Thyroid gland (tissue), 4 donors: ENCODE data around the gene C10orf90. TPM values are rescaled to one million over a fixed set of nuclear protein-coding genes. Genes with fewer than 3 reads are reported as not detected.

ENCODE experiments used
- DNase-seq, 2 donors: peaks; one replicate each; pipeline ENCODE4 v3.0.0-alpha.2; 2019
- H3K27ac ChIP-seq, 3 donors: fragments of 200-600 bp; sonication (generic); 1 replicate in 2 of 3; 2 replicates in 1 of 3; pipeline ENCODE4 v1.5.1; 2016 to 2019; ENCODE audit warnings: mild to moderate bottlenecking in 1 of 3, moderate library complexity in 1 of 3
- H3K27me3 ChIP-seq: fragments of 200-600 bp; sonication (generic); one replicate; pipeline ENCODE4 v1.5.1; 2019
- H3K36me3 ChIP-seq, 2 donors: fragments of 200-600 bp; sonication (generic); one replicate each; pipeline ENCODE4 v1.5.1; 2016 to 2019
- H3K4me1 ChIP-seq, 2 donors: fragments of 200-600 bp; sonication (generic); one replicate each; pipeline ENCODE4 v1.5.1; 2017 to 2019
- H3K4me3 ChIP-seq, 3 donors: fragments of 200-600 bp; sonication (generic); replicated peaks in 1 of 3; 1 replicate in 2 of 3; 2 replicates in 1 of 3; pipeline ENCODE4 v1.5.1; 2016; ENCODE audit warnings: mild to moderate bottlenecking in 1 of 3
- H3K9me3 ChIP-seq: fragments of 200-600 bp; sonication (generic); one replicate; pipeline ENCODE4 v1.5.1; 2017
- CTCF ChIP-seq, 6 experiments: fragments of 200-600 bp in 3 of 6; fragments of 450-650 bp in 3 of 6; sonication (generic) in 3 of 6; IDR thresholded peaks; one replicate each; pipeline ENCODE4 v1.5.1; 2016 to 2019; ENCODE audit warnings: antibody characterized with exemption in 6 of 6, mild to moderate bottlenecking in 2 of 6, inconsistent platforms in 1 of 6, moderate library complexity in 1 of 6
- POLR2A ChIP-seq, 2 donors: fragments of 450-650 bp; IDR thresholded peaks; one replicate each; pipeline ENCODE4 v1.6.1; 2017; ENCODE audit warnings: antibody characterized with exemption in 2 of 2, mild to moderate bottlenecking in 2 of 2, moderate library complexity in 1 of 2
- WGBS, 2 donors: methylation state at CpG; one replicate each; pipeline ENCODE4 v1.1.5; 2017; 5-methylcytosine and 5-hydroxymethylcytosine counted together
- intact Hi-C: fragments of 100-400 bp; cut with DNase I; formaldehyde crosslinking; loops from one replicate; pipeline ENCODE4 v1.15.1; 2023
- total RNA-seq, 4 donors: library from RNA; depleted of rRNA; stranded (reverse); fragments of >200 nt; gene quantifications; one replicate each; pipeline ENCODE4 v1.2.3, GENCODE V29; 2016

C10orf90 gene
- total RNA-seq, 4 donors from 2014 or later, result 0.45 to 5.1 (median 2.0) TPM

GRCh38 chr10:126668505-126668904 is 2.0 kb downstream of the C10orf90 start:
- H3K4me1 ChIP-seq, result peaks cover 20 to 40% of the 10 kb centered on the region in 2 donors
- DNase-seq, result no peak
- TF ChIP-seq CTCF (IDR thresholded peaks at IDR 0.05), result no peak
- TF ChIP-seq POLR2A (IDR thresholded peaks at IDR 0.05), result no peak
- 89 to 95% methylated on average over 4 of the region's 4 CpGs for WGBS, 2 donors
- H3K27ac ChIP-seq, result no peak overlapping the region
- no peaks in the 10 kb centered on the region for H3K9me3 ChIP-seq
- no peaks in the 10 kb centered on the region for H3K27me3 ChIP-seq
- no peak overlapping the region for H3K4me3 ChIP-seq
- no peaks in the 10 kb centered on the region for H3K36me3 ChIP-seq
- intact Hi-C loops, result no loop called here

- intact Hi-C loops, result no loop called here
- H3K4me3 ChIP-seq, result no peak overlapping the region
- no peaks in the 10 kb centered on the region for H3K9me3 ChIP-seq
- TF ChIP-seq POLR2A (IDR thresholded peaks at IDR 0.05) (no peak), CTCF (IDR thresholded peaks at IDR 0.05) (no peak)
- no peaks in the 10 kb centered on the region for H3K27me3 ChIP-seq
- H3K36me3 ChIP-seq, result no peaks in the 10 kb centered on the region
- H3K4me1 ChIP-seq, result peaks cover 30 to 50% of the 10 kb centered on the region in 2 donors
- WGBS, 2 donors, result 96 to 97% methylated on average over 3 of the region's 3 CpGs
- DNase-seq, result no peak
- H3K27ac ChIP-seq, result no peak overlapping the region
These were observed 2.9 kb downstream of the C10orf90 start for GRCh38 chr10:126667568-126667967.

GRCh38 chr10:126665207-126665606 is 5.3 kb downstream of the C10orf90 start:
- DNase-seq, result no peak
- H3K4me1 ChIP-seq, result peaks cover 33 to 40% of the 10 kb centered on the region in 2 donors
- H3K27ac ChIP-seq, result peak overlapping the region in 2 of 3 donors; percentile 22 to 62
- intact Hi-C loops, result no loop called here
- H3K36me3 ChIP-seq, result no peaks in the 10 kb centered on the region
- no peaks in the 10 kb centered on the region for H3K27me3 ChIP-seq
- WGBS, 2 donors, result 41 to 59% methylated on average over 4 of the region's 4 CpGs
- TF ChIP-seq POLR2A (IDR thresholded peaks at IDR 0.05) (no peak), CTCF (IDR thresholded peaks at IDR 0.05) (no peak)
- no peaks in the 10 kb centered on the region for H3K9me3 ChIP-seq
- no peak overlapping the region for H3K4me3 ChIP-seq

GRCh38 chr10:126663880-126664279 is 6.6 kb downstream of the C10orf90 start:
- H3K36me3 ChIP-seq, result no peaks in the 10 kb centered on the region
- TF ChIP-seq POLR2A (IDR thresholded peaks at IDR 0.05), result no peak
- TF ChIP-seq CTCF (IDR thresholded peaks at IDR 0.05), result no peak
- peak; percentile 58 to 63 for DNase-seq
- H3K4me3 ChIP-seq, result no peak overlapping the region
- H3K27me3 ChIP-seq, result no peaks in the 10 kb centered on the region
- peak overlapping the region in 2 of 3 donors; percentile 14 to 44 for H3K27ac ChIP-seq
- no peaks in the 10 kb centered on the region for H3K9me3 ChIP-seq
- peaks cover 33 to 40% of the 10 kb centered on the region in 2 donors for H3K4me1 ChIP-seq
- intact Hi-C loops, result no loop called here
- WGBS, 2 donors, result 29 to 31% methylated on average over 5 of the region's 5 CpGs

- Histone ChIP-seq H3K27ac (peak overlapping the region in 2 of 3 donors; percentile 14 to 44), H3K4me3 (no peak overlapping the region)
- intact Hi-C loops, result no loop called here
These were observed 7.2 kb downstream of the C10orf90 start for GRCh38 chr10:126663328-126663727.

More at GRCh38 chr10:126663328-126663727, 7.2 kb downstream of the C10orf90 start:
- TF ChIP-seq CTCF (IDR thresholded peaks at IDR 0.05) (no peak), POLR2A (IDR thresholded peaks at IDR 0.05) (no peak)
- Histone ChIP-seq H3K4me1 (peaks cover 33 to 40% of the 10 kb centered on the region in 2 donors), H3K36me3 (no peaks in the 10 kb centered on the region), H3K9me3 (no peaks in the 10 kb centered on the region), H3K27me3 (no peaks in the 10 kb centered on the region)
- WGBS, 2 donors, result 77 to 78% methylated on average over 9 of the region's 9 CpGs
- DNase-seq, result peak in 1 of 2 donors; percentile 17
